CD4-positive, alpha-beta T cell treated with Interleukin-2 at 100 ng/mL for 4 hours (primary cell): Measurements from ENCODE around the gene RNF227.
A peak's percentile ranks its signal among the peaks of the same experiment; 100 is the strongest.

Experiments
- DNase-seq: peaks from one replicate; pipeline ENCODE4 v3.0.0-alpha.2; 2020; ENCODE audit warnings: low spot score

RNF227 gene

DNA sequence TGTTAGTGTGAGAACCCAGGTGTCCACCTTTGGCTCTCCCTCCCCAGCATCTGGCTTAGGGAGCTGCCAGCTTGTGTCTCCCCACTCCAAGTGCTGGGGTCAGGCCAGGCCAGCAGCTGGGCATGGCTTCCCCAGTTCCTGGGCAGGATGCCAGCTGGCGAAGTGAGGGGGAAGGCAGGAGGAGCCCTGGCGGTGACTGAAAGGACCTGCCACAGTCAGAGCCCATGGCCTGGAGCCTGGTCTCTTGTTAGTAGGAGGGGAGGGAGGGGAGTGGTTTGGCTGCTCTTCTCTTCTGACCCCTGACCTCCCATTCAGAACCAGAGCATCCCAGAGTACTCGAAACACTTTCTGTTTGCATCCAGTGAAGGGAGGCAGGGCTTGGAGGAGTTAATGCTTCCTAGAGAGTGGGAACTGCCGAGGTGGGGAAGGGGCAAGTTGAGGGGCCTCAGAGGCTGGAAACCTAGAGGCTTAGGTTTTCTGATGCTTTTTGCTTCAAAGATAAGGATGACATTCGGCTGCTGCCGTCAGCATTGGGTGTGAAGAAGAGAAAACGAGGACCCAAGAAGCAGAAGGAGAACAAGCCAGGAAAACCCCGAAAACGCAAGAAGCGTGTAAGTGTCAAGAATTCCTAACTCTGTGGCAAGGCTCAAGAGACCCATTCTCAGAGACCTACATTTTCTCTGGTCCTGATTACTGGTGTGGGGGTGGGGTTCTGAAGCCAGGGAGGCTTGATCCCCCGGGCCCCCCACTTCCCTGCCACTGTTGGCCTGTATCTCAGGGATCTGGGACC, 26.7 kb downstream of the RNF227 start:
- DNase-seq = peak; percentile 36

DNA sequence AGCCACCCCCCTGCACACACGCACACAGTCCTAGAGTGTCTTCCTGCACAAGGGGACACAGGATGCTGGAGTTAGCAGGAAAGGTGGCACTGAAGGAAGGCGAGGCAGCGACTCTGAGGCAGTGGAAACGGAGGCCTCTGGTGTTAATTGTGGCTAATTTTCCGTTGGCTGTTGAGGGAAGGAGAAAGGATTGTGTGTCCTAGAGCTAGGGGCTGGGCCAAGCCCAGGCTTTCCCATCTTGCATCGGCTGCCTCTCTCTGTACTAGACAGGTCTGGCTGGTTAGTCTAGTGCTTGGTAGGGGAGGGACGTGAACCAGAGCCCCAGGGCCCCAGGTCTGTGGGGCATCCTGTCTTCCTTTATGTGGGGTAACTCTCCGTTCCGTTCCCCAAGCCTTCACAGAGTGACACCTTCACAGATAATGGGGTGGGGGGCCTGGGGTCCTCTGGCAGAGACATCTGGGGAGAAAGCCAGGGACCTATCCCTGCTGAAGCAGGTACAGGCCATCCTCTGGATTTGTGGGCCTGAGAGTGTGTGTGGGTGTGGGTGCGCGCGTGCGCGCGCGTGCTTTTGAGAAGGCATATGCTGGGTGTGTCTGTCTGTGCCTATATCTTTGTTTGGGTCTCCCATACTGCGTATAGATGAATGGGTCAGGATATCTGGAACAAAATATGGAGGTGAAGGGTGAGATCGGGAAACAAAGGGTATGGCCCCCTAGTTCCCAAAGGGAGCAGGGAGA, 27.7 kb downstream of the RNF227 start, which contains the start of gene CHD3:
Gene CHD3 (plus strand): TSS at position 606 of the 737 bp plus-strand sequence. CDS start 212 bp downstream, outside the sequence.
- peak; percentile 32 for DNase-seq

DNA sequence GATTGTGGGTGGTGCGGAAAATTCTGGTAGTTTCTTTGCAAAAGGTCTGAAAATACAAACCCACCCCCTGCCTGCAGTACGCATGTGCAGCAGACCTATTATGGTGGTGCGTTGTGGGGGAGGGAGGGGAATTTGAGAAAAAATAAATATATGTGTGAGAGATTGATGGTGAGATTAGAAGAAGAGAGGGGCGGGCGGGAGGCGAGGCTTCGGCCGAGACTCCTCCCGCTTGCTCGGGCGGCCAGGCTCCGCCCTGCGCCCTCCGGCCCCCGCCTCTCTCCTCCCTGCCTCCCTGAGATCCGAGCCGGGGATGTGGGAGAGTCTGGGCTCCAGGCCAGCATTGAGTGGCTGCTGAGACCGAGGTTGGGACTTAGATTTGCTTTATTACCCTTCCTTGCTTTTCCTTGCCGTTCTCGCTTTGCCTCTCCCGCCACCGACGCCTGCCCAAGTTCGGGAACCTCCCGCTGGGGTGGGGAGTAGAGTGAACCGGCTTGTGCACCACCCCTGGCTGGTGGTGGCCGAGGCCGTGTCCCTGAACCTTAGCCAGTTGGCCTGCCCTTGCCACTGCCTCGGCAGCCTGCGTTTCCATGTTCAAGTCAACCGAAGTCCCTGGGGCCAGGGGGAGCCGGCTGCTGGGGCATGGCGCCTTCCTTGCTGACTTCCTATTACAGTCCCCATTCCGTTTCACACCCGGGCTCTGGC, 28.5 kb downstream of the RNF227 start:
- peak; percentile 96 for DNase-seq

DNA sequence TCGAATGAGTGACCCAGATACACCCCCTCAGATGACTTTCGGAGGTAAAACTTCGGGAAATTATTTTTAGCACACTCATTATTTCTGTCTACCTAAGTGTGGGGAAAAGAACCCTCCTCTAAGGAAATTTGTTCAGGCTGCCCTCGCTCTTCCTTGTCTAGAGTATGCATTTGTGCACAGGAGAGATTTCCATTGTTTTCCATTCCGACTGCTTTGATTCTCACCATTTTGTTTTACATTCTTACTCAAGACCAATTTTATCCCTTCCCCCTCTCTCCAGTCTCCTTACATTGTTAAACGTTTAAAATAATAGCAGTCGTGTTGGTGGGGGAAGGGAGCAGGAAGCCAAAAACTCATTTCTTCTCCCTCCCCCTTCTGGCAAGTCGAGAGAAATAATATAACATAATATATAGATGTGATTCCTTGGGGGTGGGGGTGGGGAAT, 29.0 kb downstream of the RNF227 start:
- DNase-seq = no peak

DNA sequence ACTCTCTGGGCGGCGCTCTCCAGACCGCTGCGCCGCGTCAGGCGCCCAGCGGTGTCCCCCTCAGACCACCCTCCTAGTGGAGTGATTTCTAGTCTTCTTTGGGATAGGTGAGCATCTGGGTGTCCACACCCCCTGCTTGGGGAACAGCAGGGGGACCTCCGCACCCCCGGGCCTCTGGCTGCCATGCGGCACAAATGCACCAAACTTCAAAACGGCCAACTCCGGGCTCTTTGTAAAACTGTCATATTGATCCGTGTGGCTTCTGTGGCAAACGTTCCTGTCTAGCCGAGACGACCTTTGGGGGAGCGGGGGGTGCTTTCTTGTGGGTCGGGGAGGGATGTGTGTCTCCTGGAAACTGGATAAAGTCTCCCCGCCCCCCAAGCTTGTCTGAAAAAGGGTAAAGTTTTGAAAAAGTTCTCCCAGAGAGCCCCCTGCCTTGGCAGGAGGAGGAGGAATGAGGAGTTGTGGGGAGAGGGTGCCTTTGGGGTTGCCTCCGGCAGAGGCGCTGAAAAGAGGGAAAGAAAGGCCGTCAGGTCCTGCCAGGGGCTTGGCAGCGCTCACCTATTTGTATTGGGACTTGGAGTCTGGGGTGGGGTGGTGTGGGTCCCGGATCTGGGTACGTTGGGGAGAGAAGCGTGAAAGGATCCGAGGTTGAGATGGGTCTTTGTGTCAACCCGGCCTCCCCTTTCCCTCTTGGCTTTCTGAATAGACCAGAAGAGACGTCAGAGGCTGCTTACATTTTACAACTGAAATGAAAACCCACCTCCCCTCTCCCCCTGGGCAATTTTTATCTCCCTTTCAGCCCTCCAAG, 29.7 kb downstream of the RNF227 start:
- DNase-seq = peak; percentile 56

DNA sequence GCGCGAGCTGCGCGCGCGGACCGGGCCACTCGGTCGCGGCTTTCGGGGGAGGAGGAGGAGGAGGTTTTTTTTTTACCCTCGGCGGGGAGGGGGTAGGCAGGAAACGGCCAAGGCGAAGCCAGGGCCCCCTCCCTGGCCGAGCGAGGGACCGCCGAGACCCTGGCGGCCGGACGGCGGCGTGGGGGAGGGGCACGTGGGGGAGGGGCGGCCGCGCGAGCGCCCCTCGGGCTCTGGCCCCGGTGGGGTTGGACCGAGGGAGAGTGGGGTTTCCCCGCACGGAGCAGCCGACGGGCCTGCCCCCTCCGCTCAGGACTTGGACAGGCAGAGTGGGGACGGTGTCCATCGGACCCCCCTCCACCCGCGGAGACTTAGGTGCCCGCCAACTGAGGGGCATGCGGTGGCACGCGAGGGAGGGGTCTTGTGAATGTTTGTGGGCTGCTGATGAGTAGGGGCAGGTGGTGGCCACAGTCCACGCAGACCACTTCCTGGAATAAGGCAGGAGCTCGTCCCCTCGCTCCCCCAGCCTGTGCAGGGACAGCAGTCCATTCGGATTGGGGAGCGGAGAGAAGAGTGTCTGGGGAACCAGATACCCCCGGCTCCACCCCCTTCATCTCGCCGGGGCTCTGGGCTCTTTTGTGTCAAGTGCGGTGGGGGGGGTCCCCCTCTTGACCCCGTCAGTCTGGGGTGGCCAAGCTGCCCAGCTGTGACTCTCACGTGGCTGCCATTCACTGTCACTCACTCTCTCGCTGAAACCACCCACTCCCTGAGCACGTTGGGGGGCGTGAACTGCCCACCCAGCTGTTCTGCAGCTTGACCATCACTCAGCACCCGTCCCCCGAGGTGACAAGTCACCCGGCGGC, 30.5 kb downstream of the RNF227 start:
- peak; percentile 30 for DNase-seq

DNA sequence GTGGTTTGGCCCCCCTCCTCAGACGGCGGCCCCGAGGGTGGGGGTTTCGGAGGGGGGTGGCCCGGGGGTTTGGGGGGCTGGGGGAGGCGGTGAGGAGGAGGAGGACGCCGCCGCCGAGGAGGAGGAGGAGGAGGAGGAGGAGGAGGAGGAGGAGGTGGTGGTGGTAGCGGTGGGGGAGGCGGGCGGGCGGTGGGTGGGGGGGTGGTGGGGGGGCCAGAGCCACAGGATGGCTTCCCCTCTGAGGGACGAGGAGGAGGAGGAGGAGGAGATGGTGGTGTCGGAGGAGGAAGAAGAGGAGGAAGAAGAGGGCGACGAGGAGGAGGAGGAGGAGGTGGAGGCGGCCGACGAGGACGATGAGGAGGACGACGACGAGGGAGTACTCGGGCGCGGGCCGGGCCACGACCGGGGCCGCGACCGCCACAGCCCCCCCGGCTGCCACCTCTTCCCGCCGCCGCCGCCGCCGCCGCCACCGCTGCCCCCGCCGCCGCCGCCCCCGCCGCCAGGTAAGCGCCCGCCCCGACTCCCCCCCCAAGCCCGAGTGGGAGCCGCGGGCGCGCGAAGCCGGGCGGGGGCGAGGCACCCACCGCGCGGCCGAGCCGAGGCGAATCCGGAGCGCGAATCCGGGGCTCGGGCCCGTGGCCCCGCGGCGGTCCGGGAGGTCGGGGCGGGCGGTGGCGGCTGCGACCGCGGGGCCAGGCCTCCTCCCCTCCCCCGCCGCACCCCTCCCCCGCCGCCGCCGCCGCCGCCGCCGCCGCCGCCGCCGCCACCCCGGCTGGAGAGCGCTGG, 31.3 kb downstream of the RNF227 start:
- DNase-seq = peak; percentile 20

DNA sequence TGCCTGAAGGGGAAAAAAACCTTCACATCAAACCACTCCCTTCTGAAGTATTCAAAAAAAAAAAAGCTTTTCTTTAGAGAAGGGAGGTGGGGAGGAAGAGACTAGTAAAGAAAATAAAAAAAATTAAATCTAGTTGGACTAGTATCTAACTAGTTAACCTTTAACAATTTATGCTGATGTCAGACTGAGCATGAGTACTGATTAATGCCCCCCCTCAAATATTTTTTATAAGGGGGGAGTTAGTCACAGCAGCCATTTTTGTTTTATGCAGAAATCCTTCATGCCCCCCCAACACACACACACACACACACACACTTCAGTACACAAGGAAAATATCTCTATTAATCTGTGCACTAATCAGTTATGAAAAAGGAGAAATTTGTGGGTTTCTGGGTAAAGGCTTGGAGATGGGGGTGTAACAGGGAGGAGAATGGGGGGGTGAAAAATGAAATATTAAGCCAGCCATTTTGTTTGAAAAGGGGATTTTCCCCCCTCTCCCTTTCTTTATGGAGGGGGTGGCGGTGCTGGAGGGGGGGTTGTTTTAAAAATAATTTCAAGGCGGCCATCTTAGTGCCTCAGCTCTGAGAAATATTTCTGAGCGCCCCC, 32.2 kb downstream of the RNF227 start:
- peak; percentile 58 for DNase-seq

DNA sequence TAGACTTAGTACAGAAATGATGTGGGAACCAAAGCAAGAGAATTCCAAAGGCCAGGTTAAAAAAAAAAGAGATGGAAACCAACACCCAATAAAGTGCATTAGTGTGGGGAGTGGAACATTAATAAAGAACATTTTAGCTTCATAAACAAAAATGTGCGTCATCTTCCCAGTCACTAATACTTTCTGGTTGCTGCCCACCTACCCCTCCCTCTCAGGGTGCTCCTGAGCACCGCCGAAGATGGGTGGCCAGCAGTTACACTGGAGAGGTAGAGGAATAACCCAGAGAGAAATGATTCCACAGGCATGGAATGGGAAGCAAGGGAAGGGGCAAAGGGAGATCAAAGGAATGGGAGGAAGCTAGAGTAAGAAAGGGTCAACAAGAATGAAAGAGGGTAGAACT, 33.5 kb downstream of the RNF227 start:
- DNase-seq = no peak

DNA sequence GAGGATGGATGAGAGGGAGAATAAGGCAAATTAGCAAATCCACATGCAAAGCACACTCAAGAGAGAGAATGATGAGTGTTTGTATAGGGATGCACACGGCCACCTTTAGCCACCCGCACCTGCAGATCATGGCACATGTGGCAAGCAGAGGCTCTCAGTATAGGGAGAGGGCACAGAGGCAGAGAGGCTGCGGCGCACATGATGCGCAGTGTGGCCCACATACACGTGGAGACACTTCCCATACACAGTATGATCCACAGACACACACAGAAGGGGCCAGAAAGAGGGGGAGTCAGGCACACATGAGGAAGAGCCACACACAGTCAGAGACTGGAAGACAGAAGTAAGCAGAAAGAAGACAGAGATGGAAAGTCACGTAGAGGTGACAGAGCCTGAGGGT, 34.0 kb downstream of the RNF227 start:
- DNase-seq = no peak

DNA sequence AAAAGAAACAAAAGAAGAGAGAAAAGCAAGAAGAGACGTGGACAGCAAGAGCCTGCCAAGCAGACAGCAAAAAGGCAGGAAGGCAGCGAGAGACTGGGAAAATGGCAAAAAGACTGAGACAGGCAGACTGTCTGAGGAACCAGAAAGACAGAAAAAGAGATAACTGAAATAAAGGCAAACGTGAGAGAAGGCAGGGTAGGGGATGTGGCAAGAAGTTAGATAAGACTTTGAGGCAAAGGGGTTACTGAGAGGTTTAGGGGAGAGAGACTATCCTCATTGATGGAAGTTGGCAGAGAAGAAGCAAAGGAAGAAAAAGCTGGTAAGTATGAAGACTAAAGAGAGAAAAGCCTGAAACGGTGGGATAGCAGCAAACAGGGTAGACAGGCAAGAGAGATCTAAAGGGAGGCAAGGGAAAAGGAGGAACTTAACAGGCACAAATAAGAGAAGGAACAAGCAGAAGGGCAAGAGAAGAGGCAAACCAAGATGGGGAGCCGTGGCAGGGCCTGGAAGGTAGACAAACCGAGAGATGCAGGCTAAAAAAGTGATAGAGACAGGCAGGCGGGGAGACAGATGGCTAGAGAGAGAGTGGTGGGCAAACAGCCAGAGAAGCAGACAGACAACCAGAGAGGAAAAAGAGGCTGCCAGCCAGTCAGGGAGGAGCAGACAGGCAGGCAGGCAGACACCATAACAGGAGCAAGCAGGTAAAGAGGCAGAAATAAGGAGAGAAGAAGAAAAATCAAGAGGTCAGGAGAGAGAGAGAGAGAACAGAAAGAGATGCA, 34.6 kb downstream of the RNF227 start:
- DNase-seq = no peak

DNA sequence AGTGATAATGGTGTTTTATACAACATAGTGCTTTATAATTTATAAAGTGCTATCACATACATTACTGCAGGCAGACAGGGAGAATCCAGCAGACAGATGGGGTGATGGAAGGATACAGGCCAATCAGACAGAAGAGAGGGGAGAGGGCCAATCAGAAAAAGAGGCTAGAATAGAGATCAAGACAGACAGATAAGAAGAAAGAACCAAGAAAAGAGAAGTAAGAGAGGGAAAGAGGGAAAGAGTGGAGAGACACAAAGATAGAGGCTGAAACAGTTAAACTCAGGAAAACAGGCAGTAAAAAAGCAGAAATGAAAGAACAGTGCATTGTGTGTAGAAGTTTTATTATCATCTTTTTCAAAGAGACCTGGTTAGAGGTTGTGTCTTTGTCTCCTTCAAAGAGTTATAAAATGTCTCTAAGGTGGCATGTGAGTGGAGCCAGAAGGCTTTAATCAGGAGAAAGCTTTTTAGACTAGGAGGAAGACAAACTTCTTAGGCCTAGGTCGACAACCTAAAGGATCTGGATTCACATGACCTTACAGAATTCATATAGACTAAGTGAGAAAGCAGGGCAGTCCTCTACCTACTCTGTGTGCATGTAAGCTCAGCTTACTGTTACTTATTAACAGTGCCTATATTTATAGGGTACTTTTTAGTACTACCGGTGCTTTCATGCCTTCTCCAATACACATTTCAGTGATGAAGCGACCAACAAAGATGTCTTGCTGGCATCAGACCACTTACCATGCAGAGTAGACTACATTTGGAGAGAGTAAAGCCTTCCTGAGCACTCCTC, 35.8 kb downstream of the RNF227 start:
- no peak for DNase-seq

DNA sequence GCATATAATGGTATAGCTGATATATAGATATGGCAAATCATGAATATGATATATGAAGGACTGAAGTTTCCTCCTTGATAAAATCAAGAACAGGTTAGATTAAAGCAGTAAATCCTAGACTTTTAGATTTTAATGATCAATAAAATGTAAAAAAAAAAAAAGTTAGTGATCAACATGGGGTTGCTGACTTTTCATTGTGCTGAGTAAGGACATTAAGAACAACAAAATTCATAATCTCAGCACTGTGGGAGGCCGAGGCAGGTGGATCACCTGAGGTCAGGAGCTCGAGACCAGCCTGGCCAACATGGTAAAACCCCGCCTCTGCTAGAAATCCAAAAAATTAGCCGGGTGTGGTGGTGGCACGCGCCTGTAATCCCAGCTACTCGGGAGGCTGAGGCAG, 37.9 kb downstream of the RNF227 start:
- no peak for DNase-seq

DNA sequence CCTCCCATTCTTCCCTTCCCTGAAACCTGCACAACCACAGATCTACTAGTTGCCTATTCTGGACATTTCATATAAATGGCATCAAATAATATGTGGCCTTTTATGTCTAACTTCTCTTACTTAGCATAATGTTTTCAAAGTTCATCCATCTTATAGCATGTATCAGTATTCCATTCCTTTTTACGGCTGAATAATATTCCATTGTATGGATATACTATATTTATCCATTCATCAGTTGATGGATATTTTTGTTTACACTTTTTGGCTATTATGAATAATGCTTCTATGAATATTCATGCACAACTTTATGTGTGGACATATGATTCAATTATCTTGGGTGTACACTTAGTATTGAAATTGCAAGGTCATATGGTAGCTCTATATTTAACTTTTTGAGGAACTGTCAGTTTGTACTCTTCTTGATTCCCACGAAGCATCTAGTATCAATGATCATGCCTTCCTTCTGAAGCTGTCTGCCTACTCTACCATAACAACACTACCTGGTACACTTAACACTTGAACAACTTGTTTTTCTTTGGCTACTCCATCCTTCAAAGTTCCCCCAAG, 40.2 kb downstream of the RNF227 start:
- DNase-seq = no peak

DNA sequence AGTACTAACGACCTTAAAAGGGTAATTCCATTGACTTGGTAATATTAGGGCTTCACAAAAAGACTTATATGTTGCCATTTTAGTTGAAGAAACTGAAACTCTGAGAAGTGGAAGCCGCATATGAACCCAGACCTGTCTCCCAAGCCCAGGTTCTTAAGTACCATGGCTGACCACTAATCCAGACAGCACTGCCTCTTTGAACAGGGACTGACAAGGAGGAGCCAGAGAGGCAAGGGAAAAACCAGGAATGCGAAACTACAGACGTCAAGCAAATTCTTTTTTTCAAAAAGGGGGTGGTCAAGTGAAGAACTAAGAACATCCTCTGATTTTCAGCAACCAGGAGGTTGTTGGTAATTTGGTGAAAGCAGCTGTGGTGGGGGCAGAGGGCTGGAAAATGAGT, 43.0 kb downstream of the RNF227 start:
- no peak for DNase-seq

DNA sequence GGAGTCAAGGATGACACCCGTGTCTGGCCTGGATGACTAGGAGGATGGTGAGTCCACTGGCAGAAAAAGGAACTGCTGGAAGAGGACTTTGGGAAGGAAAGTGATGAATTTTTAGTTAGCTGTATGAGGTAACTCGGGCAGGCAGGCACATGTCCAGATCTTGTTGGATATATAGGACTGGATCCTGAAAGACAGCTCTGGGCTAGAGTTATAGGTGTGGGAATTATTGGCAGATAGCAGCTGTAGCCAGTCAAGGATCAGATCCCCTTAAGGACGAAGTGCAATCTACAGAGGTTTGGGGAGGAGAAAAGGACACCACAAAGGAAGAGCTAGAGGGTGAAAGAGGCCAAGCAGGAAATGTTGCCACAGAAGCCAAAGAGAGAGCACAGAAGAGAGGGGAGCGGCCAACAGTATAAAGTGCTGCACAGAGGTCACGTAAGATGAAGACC, 48.2 kb downstream of the RNF227 start:
- DNase-seq = peak; percentile 20

DNA sequence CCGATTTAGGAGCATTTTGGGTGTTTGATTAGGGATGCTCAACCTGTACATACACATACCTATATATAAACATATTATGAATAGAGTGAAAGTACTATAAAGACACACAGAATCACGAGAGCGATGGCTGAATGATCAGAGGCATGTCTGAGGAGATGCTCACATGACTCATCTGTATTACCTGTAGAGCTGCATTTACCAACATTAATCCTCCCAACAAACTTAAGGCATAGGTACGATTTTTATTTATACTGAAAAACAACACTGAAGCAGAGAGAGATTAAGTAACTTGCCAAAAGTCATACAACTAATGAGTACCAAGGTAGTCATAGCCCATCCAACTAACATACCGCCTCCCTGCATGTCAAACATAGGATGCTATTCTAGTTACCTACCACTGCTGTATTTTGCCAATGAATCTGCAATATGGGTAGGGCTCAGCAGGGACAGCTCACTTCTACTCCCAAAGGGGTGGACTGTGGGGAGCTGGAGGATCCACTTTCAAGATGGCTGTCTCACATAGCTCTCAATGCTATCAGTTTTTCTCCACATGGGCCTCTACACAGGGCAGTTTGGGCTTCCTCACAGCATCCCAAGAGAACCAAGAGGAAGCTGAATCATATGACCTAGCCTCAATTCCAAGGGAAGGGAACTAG, 51.0 kb downstream of the RNF227 start:
- DNase-seq = no peak
